ENCODE results near the gene GTF2H4. TPM values are rescaled to one million over a fixed set of nuclear protein-coding genes. Genes with fewer than 3 reads are reported as not detected.

GTF2H4 gene
- total and polyA plus RNA-seq, 8 donors = 29.5 to 59.5 (median 49.6) TPM

GRCh38 chr6:30913721-30914075 lies 5.7 kb downstream of the GTF2H4 start:
- ATAC-seq (no peak), DNase-seq (no peak)
- H3K4me1 ChIP-seq = peaks cover 21 to 41% of the 10 kb centered on the region in 2 donors
- no peaks in the 10 kb centered on the region for H3K27me3 ChIP-seq
- H3K9me3 ChIP-seq = no peaks in the 10 kb centered on the region
- peaks cover 0 to 38% of the 10 kb centered on the region in 2 donors for H3K36me3 ChIP-seq
- intact Hi-C loops (cut with DNase I) = loop anchor here in 1 of 2 donors (10.0 kb wide), 1 partner anchor 161 kb away; no protein-coding TSS in a partner anchor
- peak overlapping the region; percentile 60 to 62 for H3K4me3 ChIP-seq
- no peak for TF ChIP-seq CTCF (IDR thresholded peaks at IDR 0.05)
- H3K27ac ChIP-seq = peak overlapping the region; percentile 82 to 93

GRCh38 chr6:30914076-30914853 lies 6.3 kb downstream of the GTF2H4 start, which contains the start of gene VARS2:
VARS2 (plus strand) TSS chr6:30914238; CDS start chr6:30914837, 599 bp downstream.
- no peaks in the 10 kb centered on the region for H3K27me3 ChIP-seq
- DNase-seq (peak; percentile 92 to 97 (median 96)), ATAC-seq (peak; percentile 92)
- intact Hi-C loops (cut with DNase I) = loop anchor here in 1 of 2 donors (10.0 kb wide), 1 partner anchor 161 kb away; no protein-coding TSS in a partner anchor
- H3K27ac ChIP-seq = peak within 1 kb of the TSS; percentile 82 to 93
- peak within 1 kb of the TSS; percentile 60 to 62 for H3K4me3 ChIP-seq
- peaks cover 21 to 35% of the 10 kb centered on the region in 2 donors for H3K4me1 ChIP-seq
- no peaks in the 10 kb centered on the region for H3K9me3 ChIP-seq
- H3K36me3 ChIP-seq = peaks cover 0 to 43% of the 10 kb centered on the region in 2 donors
- peak; percentile 14 to 39 for TF ChIP-seq CTCF (IDR thresholded peaks at IDR 0.05)

DNA sequence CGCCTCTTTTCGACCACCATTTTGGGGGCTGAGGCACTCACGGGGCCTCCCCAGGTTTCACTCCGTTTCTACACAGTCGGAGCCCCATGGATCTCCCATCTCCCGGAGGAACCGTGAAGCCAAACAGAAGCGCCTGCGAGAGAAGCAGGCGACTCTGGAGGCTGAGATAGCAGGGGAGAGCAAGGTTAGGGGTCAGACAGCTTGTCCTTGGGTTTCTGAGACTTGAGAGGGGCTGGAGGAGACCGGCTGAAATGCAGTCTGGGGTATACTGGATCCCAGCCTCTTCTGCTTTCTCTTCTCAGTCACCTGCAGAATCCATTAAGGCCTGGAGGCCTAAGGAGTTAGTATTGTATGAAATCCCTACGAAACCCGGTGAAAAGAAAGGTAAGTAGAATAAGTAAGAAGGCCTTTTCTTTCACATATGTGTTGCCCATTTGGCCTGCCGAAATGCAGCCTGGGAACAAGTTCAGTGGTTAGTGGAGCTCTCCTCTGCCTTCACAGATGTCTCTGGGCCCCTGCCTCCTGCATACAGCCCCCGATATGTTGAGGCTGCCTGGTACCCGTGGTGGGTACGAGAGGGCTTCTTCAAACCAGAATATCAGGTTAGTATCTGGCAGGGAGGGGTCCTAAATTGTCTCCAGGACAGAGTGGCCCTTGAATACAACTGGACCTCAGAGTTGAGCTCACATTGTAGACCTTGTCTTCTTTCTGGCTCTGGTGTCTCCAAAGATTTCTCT lies 7.0 kb downstream of the GTF2H4 start:
- peak; percentile 13 for ATAC-seq
- H3K36me3 ChIP-seq = peaks cover 0 to 47% of the 10 kb centered on the region in 2 donors

DNA sequence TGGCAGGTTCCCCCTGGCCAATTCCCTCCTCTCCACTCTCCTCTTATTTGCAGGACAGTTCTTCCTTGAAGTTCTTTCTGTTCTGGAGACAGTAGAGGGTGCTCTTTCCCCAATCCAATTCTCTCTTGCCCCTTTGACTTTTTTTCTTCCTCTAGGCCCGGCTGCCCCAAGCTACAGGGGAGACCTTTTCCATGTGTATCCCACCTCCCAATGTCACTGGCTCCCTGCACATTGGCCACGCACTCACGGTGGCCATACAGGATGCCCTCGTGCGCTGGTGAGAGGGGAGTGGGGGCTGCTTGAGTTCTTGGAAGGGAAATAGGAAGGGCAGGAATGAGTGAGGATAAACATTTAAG lies 7.6 kb downstream of the GTF2H4 start:
- DNase-seq (peak in 2 of 4 donors; percentile 42 to 68), ATAC-seq (peak; percentile 64)
- Histone ChIP-seq H3K27ac (peak overlapping the region; percentile 82 to 93), H3K9me3 (no peaks in the 10 kb centered on the region), H3K27me3 (no peaks in the 10 kb centered on the region), H3K4me1 (peaks cover 21 to 32% of the 10 kb centered on the region in 2 donors), H3K4me3 (no peak overlapping the region), H3K36me3 (peaks cover 0 to 47% of the 10 kb centered on the region in 2 donors)
- TF ChIP-seq CTCF (IDR thresholded peaks at IDR 0.05) = peak; percentile 53 to 57
- intact Hi-C loops (cut with DNase I) = loop anchor here in 1 of 2 donors (10.0 kb wide), 1 partner anchor 159 kb away; no protein-coding TSS in a partner anchor

More for the DNA sequence above, 7.0 kb downstream of the GTF2H4 start:
- Histone ChIP-seq H3K4me1 (peaks cover 21 to 32% of the 10 kb centered on the region in 2 donors), H3K4me3 (peak overlapping the region; percentile 60 to 62), H3K9me3 (no peaks in the 10 kb centered on the region), H3K27me3 (no peaks in the 10 kb centered on the region), H3K27ac (peak overlapping the region; percentile 82 to 93)
- intact Hi-C loops (cut with DNase I) = loop anchor here in 1 of 2 donors (10.0 kb wide), 1 partner anchor 160 kb away; no protein-coding TSS in a partner anchor
- no peak for TF ChIP-seq CTCF (IDR thresholded peaks at IDR 0.05)
- DNase-seq = no peak
